GM18907 (cell line): Measurements from ENCODE around the gene CCL26.

ENCODE experiments used
- ATAC-seq: cut with Tn5 transposase; IDR thresholded peaks from one replicate; pipeline ENCODE4 v1.9.1; 2021; ENCODE audit warnings: mild to moderate bottlenecking, moderate library complexity; ENCODE audit not compliant: unreplicated experiment

Gene CCL26

GRCh38 chr7:75772081-75773077, at the start of gene CCL26:
CCL26 (minus strand) TSS chr7:75772211; CDS start chr7:75772176, 35 bp downstream.
- ATAC-seq, result no peak

GRCh38 chr7:75820688-75821087, 48.7 kb upstream of the CCL26 start:
- no peak for ATAC-seq

GRCh38 chr7:75819711-75820110, 47.7 kb upstream of the CCL26 start:
- ATAC-seq, result no peak

GRCh38 chr7:75818472-75818871, 46.5 kb upstream of the CCL26 start:
- no peak for ATAC-seq

- ATAC-seq, result no peak
Measured at GRCh38 chr7:75817116-75817515, 45.1 kb upstream of the CCL26 start.

DNA sequence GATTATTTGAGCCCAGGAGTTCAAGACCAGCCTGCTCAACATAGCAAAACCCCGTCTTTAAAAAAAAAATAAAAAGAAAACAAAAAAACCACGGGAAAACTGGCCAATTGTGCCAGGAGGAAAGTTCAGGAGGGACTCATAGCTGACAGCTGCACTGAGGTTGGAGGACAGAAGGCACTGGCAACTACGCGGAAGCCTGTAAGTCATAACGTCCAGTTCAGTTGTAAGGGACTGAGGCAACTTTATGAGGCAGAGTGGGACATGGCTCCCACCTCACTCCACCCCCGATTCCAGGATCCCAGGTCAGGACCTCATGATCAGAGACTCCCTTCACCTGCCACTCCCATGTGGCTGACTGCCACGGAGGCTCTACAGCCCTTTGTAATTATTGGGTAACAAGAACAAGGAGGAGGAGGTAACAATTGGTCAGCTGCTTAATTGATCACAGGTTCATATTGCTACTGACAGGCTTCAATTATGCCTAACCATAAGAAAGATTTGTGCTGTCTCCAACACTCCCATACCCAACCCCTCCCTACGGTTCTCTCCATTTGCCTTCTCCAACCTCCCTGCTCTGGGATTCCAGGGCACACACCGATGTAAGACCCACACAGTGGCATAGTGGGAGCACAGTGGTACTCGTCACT, 43.5 kb upstream of the CCL26 start:
- ATAC-seq, result no peak

- no peak for ATAC-seq
Measured at GRCh38 chr7:75814407-75814947, 42.5 kb upstream of the CCL26 start.

DNA sequence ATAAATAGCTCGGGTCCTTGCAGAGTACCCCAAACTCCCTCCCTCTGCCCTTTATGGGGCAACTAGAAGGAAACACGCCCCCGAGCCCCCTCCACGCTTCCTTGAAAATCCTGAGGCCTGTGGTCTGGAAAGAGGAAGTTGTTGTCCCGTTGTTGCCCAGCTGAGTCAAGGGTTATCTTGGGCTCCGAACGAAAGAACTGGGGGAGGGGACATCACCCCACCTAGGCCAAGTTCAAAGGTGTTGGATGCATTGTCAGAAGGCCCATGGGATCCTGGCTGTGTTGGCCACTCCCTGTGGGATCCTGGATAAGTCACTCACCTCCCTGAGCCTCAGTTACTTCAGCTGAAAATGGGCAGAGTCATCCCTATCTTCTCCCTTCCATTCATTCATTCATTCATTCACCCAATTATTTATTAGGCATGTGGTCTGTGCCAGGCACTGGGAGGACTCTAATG, 41.8 kb upstream of the CCL26 start, which contains the start of gene CCL24:
Gene CCL24 (minus strand): TSS at position 26 of the 456 bp plus-strand sequence. CDS start 91 bp downstream, outside the sequence.
- no peak for ATAC-seq

DNA sequence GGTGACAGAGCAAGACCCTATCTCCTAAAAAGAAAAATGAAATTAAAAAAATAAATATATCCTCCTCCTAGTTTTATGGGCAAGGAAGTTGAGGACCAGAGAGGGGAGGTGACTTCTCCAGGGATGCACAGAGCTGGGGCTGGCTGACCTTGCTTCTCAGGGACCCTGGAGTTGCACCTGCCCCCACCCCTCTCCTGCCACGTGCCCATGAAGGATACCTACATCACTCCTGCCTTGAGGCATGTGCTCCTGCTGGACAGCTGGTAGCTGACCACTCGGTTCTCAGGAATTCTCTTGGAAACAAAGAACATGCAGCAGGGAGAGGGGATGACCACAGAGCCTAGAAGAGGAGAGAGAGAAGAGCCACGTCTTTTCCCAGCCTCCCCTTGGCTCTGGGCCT, 41.1 kb upstream of the CCL26 start:
- no peak for ATAC-seq

DNA sequence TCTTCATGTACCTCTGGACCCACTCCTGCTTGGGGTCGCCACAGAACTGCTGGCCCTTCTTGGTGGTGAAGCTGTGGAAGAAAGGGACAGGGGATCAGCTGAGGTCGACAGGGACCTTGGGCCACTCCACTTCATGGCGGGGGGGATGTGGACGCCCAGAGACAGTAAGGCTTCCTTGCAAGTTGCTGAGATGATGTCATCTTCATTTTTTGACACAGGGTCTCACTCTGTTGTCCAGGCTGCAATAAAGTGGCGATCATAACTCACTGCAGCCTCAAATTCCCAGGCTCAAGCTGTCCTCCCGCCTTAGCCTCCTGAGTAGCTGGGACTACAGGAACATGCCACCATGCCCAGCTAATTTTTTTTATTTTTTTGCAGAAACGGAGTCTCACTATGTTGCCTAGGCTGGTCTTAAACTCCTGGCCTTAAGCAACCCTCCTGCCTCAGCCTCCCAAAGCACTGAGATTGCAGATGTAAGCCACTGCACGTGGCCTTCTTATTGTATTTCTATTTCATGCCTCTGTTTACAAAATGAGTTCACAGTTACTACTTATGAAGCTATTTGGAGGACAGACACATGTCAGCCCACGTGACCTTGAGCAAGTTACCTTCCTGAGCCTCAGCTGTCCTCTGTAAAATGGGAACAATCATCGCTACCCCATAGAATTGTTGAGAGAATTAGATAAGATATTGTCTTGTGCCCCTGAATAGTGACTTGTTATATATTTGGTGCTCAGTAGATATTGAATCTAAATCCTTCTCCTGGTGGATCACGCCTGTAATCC, 40.1 kb upstream of the CCL26 start:
- ATAC-seq, result no peak

- no peak for ATAC-seq
Measured at GRCh38 chr7:75809396-75809795, 37.4 kb upstream of the CCL26 start.

DNA sequence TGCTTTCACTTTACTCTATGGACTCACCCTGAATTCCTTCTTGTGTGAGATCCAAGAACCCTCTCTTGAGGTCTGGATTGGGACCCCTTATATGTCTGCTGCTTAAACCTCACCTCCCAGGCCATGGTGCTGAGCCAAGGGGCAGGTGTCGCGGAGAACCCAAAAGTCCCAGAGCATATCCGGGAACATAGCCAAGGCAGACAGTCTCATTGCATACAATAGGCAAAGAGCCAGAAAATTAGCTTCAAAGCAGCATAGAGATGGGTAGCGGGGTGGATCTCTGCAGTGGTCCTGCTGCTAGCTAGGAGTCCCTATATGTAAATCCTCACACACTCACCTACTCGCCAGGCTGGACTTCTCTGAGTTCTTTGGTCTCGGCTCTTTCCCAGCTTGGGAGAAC, 36.1 kb upstream of the CCL26 start:
- no peak for ATAC-seq

GRCh38 chr7:75807452-75807851, 35.4 kb upstream of the CCL26 start:
- no peak for ATAC-seq

GRCh38 chr7:75806560-75807307, 34.7 kb upstream of the CCL26 start:
- ATAC-seq, result no peak

- ATAC-seq, result no peak
Measured at GRCh38 chr7:75804705-75805104, 32.7 kb upstream of the CCL26 start.

- ATAC-seq, result no peak
Measured at GRCh38 chr7:75804004-75804403, 32.0 kb upstream of the CCL26 start.

GRCh38 chr7:75802552-75802821, 30.5 kb upstream of the CCL26 start:
- no peak for ATAC-seq

- no peak for ATAC-seq
Measured at GRCh38 chr7:75798770-75799169, 26.8 kb upstream of the CCL26 start.

DNA sequence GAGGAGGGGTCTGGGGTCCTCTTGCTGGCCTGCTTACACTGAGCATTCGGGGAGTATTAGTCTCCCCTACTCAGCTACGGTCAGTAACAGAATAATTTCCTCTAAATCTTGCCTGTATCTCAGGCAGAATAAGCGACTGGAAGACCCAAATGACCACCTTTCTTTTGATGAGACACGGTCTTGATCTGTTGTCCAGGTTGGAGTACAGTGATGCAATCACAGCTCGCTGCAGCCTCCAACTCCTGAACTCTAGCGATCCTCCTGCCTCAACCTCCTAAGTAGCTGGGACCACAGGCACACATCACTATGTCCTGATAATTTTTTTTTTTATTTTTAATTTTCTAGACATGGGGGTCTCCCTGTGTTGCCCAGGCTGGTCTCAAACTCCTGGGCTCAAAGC, 24.4 kb upstream of the CCL26 start:
- ATAC-seq, result no peak

- no peak for ATAC-seq
Measured at GRCh38 chr7:75795831-75796285, 23.8 kb upstream of the CCL26 start.
